Measurements from ENCODE around the gene SH3BP2. TPM values are rescaled to one million over a fixed set of nuclear protein-coding genes. Genes with fewer than 3 reads are reported as not detected.
A peak's percentile ranks its signal among the peaks of the same experiment; 100 is the strongest.

SH3BP2 gene
- total RNA-seq, 1 donor from 2014 or later: 32.2 TPM

DNA sequence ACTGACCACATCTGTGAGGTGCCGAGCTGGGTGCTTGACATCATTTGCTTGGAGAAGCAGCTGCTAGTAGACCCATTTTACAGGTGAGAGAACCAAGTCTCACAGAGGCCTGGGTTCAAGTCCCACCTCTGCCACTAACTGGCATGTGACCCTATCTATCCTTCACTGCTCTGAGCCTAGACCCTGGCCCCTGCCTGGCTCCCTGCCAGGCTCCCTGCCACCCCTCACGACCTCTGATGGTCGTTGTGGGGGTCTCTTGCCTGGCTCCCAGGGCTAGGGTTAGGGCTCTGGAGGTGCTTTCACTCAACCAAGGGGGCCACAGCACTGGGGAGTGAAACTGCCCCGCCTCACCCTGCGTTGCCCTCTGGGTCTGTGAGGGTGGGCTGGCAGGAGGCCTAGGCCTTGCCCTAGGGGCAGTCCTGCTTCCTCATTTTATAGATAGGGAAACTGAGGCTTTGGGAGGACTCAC, 43.5 kb downstream of the SH3BP2 start:
- DNase-seq (ENCODE audit: missing footprints) (no peak), ATAC-seq (no peak)
- intact Hi-C loops (cut with DNase I): no loop called here

- ATAC-seq: peak; percentile 4
- intact Hi-C loops (cut with DNase I): no loop called here
These were observed 44.4 kb downstream of the SH3BP2 start for GRCh38 chr4:2837110-2837903.

DNA sequence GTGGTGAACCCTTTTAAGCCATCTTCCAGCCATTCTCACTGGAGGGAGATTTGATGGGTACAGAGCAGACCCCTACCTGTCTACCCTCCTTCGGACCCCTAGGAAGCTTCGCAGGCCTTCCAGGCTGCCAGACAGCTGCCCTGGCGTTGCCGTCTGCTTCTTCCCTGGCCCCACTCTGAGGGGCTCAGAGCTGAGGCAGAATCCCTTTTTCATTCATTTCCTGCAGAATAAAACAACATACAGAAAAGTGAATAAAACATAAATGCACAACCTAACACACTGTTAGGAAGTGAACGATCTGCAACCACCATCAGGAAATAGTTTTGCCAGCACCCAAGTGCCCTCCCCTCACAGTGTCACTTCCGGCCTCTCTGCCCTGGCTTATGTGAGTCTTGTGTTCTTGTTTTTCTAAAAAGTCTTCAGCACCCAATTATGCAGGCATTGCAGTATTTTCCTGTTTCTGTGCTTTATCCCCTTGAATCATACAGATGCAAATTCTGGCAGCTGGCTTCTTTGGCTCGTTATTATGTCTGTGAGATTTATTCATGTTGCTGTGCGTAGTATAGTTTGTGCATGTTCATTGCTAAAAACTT, 45.1 kb downstream of the SH3BP2 start:
- intact Hi-C loops (cut with DNase I): no loop called here
- ATAC-seq: peak; percentile 47
- peak; percentile 78 for DNase-seq (ENCODE audit: missing footprints)

More at GRCh38 chr4:2837110-2837903, 44.4 kb downstream of the SH3BP2 start:
- peak; percentile 68 for DNase-seq (ENCODE audit: missing footprints)

GRCh38 chr4:2839060-2839459, 46.2 kb downstream of the SH3BP2 start:
- no peak for DNase-seq (ENCODE audit: missing footprints)
- intact Hi-C loops (cut with DNase I): no loop called here
- ATAC-seq: no peak

DNA sequence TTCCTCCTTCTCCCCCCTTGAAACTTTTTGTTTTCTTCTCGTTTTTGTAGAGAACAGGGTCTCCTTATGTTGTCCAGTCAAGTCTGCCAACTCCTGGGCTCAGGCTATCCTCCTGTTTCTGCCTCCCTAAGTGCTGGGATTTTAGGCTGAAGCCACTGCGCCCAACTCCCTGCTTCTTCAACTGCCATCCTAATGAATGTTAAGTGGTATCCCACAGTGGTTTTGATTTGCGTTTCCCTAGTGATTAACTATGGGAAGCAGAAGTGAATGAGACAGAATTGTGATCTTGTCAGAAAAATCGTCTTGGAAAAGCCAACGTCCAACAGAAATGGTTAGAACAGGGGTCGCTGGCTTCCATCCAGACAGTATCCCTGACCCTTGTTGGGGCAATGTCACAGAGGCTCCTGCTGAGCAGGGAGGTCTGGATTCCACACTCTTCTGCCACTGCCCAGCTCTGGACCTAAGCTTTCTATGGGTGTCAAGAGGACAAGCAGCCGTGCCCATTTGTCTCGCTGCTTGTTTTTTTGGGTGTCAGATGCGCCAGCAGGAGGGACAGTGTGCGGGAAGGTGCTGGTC, 49.9 kb downstream of the SH3BP2 start:
- intact Hi-C loops (cut with DNase I): loop anchor here (5.0 kb wide), 3 partner anchors 35 to 90 kb away; no protein-coding TSS in a partner anchor
- peak; percentile 18 for ATAC-seq

DNA sequence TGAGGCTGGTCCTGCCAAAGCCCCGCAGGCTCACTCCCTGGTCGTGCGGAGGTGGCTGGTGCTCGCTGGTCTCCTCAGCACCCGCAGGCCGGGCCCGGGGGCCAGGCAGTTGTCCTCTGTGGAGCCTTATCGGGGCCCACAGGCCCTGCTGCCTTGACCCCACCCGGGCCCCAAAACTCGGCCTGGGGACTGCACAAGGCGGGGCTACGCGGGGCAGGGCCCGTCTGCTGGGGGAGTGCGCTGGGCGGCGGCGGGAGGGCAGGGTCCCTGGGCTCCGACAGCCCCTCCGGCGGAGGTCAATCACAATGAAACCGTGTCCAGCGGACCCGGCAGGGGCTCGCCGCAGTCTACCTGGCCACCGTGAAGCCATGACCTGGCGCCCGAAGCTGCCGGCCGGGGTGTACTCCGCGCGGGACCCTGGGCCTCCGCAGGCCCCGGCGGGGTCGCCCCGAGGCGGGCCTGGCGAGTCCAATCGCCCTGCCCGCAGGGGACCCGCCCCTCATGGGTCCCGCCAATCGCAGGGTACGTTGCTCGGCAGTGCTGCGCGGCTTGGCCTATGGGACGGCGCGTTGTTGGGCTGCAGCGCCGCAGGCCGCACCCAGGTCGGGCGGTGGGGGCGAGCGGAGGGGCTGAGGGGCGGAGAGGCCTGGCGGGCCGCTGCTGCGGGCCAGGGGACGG, 50.5 kb downstream of the SH3BP2 start, which contains the start of gene ADD1:
ADD1 (plus strand) TSS at position 582 of the 678 bp plus-strand sequence. CDS start 32,072 bp downstream, outside the sequence.
- intact Hi-C loops (cut with DNase I): loop anchor here (5.0 kb wide), 3 partner anchors 36 to 89 kb away; no protein-coding TSS in a partner anchor
- DNase-seq (ENCODE audit: missing footprints) (peak; percentile 94), ATAC-seq (peak; percentile 99)

More for the DNA sequence above, 49.9 kb downstream of the SH3BP2 start:
- DNase-seq (ENCODE audit: missing footprints): no peak

DNA sequence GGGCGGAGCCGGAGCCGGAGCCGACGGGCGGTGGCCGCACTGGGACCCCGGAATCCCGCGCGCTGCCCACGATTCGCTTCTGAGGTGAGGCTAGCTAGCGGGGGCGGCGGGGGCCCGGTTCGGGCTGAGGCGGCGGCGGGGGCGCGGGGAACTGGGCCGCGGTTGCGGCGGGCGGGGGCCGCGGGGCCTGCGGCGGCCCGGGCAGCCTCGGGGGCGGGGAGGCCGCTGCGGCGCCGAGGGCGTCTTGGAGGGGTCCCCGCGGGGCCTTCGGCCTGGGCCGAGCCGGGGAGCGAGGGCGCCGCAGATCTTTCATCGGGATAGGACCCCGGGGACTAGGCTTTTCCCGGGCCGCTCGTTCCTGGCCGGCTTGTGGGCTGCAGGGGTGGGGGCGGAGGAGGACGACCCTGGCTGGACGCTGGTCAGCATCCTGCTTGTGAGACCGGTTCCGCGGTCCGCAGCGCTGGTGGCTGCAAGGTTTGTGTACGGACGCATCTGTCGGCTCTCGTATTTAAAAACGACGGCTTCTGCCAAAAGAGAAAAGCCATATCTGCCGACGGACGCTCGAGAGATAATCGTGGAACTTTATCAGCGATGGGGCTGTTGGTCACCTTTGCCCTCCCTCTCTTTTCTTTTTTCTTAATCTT, 51.2 kb downstream of the SH3BP2 start:
- intact Hi-C loops (cut with DNase I): loop anchor here (5.0 kb wide), 3 partner anchors 37 to 88 kb away; no protein-coding TSS in a partner anchor
- ATAC-seq (no peak), DNase-seq (ENCODE audit: missing footprints) (peak; percentile 83)

DNA sequence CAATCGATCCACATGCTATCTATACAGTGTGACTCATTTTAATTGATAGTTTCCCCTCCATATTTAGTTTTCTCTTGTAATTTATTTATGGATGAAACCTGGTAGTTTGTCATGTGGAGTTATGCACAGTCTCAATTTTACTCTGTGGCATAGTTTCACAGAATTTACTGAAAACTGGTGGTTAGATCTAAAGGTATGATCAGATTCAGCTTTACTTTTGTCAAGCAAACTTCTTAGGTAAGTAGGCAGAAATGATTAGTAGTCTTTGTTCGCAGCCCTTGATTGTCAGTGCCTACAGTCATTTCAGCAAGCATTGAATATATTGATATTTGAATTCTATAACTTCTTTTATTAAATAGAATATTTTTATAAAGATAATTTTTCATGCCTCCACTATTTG, 53.3 kb downstream of the SH3BP2 start:
- ATAC-seq: no peak
- DNase-seq (ENCODE audit: missing footprints): no peak
- intact Hi-C loops (cut with DNase I): no loop called here

- intact Hi-C loops (cut with DNase I): no loop called here
- ATAC-seq (no peak), DNase-seq (ENCODE audit: missing footprints) (no peak)
These were observed 54.5 kb downstream of the SH3BP2 start for GRCh38 chr4:2847302-2847871.

DNA sequence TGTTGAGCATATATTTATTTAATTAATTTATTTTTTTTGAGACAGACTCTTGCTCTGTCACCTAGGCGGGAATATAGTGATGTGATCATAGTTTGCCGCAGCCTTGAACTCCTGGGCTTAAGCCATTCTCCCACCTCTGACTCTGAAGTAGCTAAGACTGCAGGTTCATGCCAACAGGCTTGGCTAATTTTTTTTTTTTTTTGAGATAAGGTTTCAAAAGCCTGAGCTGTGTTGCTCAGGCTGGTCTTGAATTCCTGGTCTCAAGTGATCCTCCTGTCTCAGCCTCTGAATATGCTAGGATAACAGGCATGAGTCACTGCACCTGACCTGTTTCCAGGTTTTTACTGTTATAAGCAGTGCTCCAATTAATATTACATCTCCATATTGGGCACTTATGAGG, 55.6 kb downstream of the SH3BP2 start:
- no peak for ATAC-seq
- DNase-seq (ENCODE audit: missing footprints): no peak
- intact Hi-C loops (cut with DNase I): no loop called here

- intact Hi-C loops (cut with DNase I): loop anchor here (5.0 kb wide), 1 partner anchor 38 kb away; no protein-coding TSS in a partner anchor
- DNase-seq (ENCODE audit: missing footprints): no peak
- ATAC-seq: no peak
These were observed 56.6 kb downstream of the SH3BP2 start for GRCh38 chr4:2849267-2850152.

GRCh38 chr4:2850966-2851798, 58.3 kb downstream of the SH3BP2 start:
- no peak for DNase-seq (ENCODE audit: missing footprints)
- ATAC-seq: no peak
- intact Hi-C loops (cut with DNase I): loop anchor here (5.0 kb wide), 1 partner anchor 36 kb away; no protein-coding TSS in a partner anchor

DNA sequence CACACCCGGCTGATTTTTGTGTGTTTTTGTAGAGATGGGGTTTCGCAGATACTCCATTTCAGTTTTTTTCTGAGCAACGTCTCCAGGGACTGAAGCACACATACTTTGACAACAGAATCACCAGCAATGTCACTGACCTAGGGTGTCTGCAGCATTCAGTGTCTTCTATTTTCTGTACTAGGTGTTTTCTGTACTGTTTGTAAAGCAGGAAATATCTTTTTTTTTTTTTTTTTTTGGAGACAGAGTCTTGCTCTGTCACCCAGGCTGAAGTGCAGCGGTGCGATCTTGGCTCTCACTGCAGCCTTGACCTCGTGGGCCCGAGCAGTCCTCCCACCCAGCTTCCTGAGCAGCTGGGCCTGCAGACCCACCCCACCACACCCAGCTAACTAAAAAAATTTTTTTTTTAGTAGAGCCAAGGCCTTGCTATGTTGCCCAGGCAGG, 59.6 kb downstream of the SH3BP2 start:
- DNase-seq (ENCODE audit: missing footprints) (no peak), ATAC-seq (peak; percentile 80)
- intact Hi-C loops (cut with DNase I): loop anchor here (5.0 kb wide), 1 partner anchor 35 kb away; no protein-coding TSS in a partner anchor

- intact Hi-C loops (cut with DNase I): no loop called here
- ATAC-seq: no peak
- no peak for DNase-seq (ENCODE audit: missing footprints)
These were observed 62.7 kb downstream of the SH3BP2 start for GRCh38 chr4:2855584-2855983.

DNA sequence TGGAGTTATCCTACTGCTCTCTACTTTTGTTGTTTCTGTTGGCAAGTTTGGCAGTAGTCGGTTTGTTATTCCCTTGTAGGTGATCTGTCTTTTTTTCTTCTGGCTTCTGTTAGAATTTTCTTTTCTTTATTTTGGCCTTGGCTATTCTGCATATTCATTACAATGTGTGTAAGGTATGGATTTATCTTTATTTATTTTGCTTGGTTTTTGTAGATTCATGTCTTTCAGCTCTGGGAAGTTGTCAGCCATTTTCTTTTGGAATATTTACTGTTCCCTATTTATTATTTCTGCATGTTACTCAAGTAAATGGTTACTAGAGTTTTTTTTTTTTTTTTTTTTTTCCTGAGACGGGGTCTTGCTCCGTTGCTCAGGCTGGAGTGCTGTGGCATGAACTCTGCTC, 63.4 kb downstream of the SH3BP2 start:
- intact Hi-C loops (cut with DNase I): no loop called here
- DNase-seq (ENCODE audit: missing footprints): no peak
- no peak for ATAC-seq

GRCh38 chr4:2857349-2857927, 64.6 kb downstream of the SH3BP2 start:
- intact Hi-C loops (cut with DNase I): no loop called here
- no peak for ATAC-seq
- no peak for DNase-seq (ENCODE audit: missing footprints)
